Endometrium (tissue), 2 donors: ENCODE data around the gene SKIC2.
A peak's percentile ranks its signal among the peaks of the same experiment; 100 is the strongest.
"Not testable (repeated sequence)": the region's sequence is repeated elsewhere in the genome, so short reads cannot be mapped to it uniquely, and the experiment has no call there.

Experiments
- FAIRE-seq: peaks from 2 replicates; lab custom pipeline; 2012; peaks lifted over from hg19 to GRCh38; lab: Jason Lieb, UNC
- donor health status: control.
- donor health status: control.

Gene SKIC2

DNA sequence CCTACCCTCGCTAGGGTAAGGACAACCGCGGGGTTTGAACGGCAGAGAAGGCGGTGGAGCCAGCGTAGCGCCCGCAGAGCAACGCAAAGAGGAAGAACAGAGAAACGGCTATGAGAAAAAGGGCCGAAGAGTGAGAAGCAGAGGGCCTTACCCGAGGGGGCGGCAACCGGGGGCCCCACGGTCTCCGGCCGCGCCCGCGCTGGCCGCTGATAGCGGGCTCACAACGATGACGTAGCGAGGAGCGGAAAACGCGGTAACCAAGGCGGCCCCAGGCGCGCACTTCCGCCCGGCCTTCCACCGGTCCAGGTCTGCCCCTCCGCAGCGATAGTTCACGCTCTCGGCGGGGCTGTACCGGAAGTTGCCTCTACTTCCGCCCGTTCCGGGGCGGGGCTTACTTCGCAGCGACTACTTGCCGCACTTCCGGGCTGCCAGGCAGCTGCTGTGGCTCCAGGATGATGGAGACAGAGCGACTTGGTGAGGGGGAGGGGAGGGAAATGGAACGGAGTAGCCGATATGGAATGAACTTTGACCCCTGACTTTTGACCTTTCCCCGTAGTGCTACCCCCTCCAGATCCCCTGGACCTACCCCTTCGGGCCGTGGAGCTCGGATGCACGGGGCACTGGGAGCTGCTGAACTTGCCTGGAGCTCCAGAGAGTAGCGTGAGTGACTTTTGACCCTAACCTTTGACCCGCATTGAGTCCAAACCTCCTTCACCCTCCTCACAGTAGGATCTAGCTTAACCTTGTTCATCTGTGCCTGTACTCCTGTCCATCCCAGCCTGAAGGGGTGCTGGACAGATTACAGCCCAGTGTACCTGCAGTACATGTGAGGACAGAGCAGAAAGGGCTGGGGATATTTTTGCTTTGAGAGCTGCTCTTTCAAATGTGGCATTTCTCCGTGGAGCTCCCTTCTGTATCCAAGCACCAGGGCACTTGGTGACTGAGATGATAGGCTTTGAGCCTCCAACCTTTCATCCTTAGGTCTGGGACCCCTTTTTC, at the start of gene SKIC2, which contains the start of gene NELFE:
Gene SKIC2, plus strand, starts transcription at position 435 of the 999 bp plus-strand sequence. Its CDS starts 18 bp downstream, at position 453.
Gene NELFE, minus strand, starts transcription at position 231 of the 999 bp plus-strand sequence. CDS start 525 bp downstream, outside the sequence.
- FAIRE-seq, result peak; percentile 87

DNA sequence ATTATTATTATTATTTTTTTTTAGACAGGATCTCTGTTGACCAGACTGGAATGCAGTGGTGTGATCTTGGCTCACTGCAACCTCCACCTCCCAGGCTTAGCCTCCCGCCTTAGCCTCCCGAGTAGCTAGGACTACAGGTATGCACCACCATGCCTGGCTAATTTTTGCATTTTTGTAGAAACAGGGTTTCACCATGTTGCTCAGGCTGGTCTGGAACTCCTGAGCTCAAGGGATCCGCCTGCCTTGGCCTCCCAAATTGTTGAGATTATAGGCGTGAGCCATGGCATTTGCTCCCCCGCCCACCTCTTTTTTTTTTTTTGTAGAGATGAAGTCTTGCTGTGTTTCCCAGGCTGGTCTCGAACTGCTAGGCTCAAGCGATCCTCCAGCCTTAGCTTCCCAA, 49.7 kb upstream of the SKIC2 start:
- not testable (repeated sequence) for FAIRE-seq

DNA sequence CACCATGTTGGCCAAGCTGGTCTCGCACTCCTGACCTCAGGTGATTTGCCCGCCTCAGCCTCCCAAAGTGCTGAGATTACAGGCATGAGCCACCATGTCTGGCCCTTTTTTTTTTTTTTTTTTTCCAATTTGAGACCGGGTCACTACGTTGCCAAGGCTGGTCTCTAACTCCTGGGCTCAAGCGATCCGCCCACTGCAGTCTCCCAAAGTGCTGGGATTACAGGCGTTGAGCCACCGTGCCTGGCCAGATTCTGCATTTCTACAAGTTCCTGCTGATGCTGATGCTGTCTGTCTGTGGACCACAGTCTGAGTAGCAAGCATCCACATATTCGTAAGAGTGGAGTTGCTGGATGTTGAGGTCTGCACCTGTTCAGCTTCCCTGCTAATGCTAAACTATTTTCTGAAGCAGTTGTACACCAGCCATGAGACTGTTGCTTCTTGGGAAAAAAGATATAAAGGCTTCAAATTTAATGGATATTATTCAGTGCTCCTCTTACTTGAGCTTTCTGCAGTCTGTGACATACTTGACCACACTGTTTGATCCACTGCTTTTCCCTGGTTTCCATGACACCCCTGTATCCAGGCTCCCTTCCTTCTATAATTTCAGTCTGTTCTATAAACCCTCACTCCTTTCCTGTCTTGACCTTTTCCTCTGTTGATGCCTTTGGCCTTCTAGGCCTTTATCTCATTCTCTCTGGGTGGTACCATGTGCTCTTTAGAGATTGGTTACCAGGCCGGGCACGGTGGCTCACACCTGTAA, 47.0 kb upstream of the SKIC2 start:
- no peak for FAIRE-seq

DNA sequence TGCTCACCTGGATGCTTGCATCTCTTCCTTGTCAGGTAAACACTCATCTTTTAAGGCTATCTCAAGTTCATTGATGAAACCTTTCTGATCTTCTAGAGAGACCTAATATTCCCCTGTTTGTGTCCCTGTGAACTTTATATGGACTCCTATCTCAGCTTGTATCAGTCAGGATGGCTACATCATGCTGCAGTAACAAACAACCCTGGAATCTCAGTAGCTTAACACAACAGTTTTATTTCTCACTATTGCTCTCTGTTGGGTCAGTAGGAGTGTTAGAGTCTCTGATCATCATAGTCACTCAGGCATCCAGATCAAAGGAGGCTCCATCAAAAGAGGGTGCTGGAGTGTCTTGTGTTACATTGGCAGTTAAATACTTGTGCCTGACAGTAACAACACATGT, 43.6 kb upstream of the SKIC2 start:
- no peak for FAIRE-seq

DNA sequence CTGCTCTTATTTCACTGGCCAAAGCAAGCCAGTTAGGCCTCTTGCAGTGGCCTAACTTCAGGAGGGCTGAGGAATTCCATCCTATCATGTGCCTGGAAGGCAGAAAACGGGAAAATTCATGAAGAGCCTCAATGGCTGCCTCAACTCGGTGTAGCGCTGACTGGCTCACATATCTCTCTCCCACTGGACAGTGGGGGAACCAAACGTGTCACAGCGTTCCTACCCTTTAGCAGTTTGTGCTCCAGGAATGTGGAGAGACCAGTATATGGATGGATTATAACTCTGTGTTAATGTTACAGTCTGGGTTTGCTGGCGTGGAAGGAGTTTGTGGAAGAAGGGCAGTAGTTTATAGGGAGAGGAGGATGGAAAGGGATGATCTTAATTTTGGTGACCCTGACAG, 43.2 kb upstream of the SKIC2 start:
- FAIRE-seq, result no peak

DNA sequence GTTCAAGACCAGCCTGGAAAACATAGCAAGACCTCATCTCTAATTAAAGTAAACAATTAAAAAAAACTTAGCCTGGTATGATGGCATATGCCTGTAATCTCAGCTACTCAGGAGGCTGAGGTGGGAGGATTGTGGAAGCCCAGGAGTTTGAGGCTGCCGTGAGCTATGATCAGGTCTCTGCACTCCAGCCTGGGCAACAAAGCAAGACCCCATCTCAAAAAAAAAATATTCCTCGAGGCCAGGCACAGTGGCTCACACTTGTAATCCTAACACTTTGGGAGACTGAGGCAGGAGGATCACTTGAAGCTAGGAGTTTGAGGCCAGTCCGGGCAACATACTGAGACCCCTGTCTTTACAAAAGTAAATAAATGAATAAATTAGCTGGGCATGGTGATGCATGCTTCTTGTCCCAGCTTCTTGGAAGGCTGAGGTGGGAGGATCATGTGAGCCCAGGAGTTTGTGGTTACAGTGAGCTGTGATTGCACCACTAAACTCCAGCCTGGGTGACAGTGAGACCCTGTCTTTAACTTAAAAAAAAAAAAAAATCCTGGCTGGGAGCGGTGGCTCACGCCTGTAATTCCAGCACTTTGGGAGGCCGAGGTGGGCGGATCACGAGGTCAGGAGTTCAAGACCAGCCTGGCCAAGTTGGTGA, 40.8 kb upstream of the SKIC2 start:
- FAIRE-seq, result no peak

DNA sequence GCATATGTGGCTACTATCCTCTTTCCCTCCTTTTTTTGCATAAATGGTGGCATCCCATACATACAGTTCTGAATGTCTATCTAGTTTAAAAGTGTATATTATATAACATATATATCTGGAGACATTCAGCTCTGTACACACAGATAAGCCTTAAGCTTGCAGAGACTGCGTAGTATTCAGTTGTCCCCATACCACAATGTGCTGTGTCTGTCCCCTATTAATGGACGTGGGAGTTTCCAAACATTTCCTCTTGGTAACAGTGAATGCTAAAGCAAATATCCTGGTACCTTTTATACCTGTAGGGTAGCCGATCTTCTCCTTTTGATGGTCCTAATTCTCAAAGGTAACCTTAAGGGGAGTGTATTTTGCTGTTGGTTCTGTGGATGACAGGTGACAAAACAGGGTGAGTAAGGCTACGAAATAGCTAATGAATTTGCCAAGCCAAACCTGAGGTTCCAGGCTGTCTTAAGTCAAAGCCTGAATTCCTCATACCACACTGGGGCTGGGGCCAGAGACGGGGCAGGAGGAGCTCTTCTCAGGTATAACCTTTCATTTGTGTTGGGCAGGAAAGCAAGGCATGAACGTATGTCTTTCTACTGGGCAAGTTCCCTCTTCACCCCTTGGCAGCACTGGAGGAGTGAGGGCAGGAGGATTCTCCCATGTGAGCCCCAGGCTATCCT, 39.2 kb upstream of the SKIC2 start:
- FAIRE-seq, result no peak

DNA sequence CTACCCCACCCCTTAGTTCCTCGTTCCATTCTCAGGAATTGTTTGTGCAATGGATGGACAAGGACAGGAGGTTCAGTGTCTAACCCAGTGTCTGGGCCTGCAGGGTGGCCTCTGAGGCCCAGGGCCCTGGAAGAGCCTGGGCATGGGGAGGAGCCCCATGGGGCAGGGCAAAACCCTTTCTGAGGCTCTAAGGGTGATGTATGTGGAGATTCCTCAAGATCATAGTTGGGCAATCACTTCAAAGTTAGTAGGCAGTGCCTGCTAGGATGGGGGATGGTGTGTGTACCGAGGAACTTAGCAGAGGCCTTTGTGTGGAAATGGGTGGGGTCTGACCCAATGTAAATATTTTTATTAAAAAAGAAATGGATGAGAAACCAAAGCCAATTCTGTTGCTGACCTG, 38.2 kb upstream of the SKIC2 start:
- FAIRE-seq, result no peak

DNA sequence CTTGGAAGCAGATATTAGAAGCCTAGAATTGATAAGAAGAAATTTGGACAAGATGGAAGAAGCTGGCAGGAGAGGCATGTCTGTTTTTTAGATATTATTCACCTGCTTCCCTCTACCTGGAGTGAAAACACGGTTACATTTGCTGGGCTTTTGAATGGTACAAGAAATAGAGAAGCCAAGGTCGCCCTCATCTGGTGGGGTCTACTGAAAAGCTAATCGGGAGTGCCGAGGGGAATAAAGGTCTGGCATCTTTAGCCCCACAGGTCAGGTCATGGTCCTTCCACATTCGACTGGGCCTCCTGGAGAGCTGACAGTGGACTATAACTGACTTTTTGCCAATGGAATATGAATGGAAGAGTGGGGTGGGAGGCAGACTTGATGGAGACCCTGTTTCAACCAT, 36.0 kb upstream of the SKIC2 start:
- FAIRE-seq, result no peak

DNA sequence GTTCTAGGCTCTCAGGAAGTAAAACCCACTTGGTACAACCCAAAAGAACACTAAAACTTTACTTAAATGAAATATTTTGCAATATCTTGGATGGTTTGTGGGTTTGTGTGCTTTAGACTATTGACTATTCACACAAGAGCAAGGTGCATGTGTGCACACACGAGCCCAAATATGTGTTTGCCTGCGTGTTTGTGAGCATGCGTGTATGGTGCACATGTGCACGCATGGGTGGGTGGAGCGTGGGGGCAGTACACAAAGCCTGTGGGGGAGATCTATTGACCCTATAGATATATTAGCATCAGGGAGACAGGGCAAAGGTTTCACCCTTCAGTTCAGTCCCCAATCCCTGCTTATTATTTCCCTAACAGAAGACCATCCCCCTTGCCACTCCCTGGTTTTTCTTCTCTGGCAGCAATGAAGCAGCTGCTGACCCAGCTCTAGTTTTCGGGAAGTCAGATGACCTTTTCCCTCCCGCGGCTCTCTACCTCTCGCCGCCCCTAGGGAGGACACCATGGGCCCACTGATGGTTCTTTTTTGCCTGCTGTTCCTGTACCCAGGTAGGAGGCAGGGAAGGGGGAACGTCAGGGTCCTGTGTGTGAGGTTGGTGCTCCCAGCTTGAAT, 31.6 kb upstream of the SKIC2 start, which contains the start of gene C2:
Gene C2, plus strand, starts transcription at position 476 of the 621 bp plus-strand sequence. Its CDS starts 36 bp downstream, at position 512.
- FAIRE-seq, result no peak

DNA sequence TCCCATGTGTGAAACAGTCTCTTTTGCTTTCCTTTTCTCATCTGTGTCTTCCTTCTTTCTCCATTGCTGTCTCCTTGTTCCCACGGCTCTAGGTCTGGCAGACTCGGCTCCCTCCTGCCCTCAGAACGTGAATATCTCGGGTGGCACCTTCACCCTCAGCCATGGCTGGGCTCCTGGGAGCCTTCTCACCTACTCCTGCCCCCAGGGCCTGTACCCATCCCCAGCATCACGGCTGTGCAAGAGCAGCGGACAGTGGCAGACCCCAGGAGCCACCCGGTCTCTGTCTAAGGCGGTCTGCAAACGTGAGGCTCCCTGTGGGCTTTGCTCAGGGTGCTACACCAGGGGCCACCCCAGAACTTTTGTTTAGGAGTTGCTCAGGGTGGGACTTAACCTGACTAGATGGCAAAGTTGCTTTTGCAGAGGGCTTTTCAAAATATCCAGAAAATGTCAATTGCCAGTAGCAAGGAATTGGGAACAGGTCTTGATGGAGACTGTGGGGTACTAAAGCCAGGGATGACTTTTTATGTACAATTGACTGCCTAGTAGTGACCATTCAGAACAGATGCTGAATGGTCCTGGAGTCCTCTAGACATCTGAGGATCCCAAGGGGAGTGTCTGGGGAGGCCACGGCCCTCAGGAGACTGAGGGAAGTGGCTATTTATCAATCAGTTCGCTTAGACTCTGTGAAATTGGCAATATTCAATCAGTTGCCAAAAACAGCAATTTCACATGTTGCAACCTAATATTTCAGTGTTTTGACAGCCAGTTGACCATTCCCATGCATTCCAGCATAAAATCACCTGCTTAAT, 30.9 kb upstream of the SKIC2 start:
- FAIRE-seq, result no peak

DNA sequence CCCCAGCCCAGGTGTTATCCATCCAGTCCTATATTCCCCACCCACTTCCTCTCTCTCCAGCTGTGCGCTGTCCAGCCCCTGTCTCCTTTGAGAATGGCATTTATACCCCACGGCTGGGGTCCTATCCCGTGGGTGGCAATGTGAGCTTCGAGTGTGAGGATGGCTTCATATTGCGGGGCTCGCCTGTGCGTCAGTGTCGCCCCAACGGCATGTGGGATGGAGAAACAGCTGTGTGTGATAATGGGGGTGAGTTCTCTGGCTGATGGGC, 30.4 kb upstream of the SKIC2 start:
- no peak for FAIRE-seq

DNA sequence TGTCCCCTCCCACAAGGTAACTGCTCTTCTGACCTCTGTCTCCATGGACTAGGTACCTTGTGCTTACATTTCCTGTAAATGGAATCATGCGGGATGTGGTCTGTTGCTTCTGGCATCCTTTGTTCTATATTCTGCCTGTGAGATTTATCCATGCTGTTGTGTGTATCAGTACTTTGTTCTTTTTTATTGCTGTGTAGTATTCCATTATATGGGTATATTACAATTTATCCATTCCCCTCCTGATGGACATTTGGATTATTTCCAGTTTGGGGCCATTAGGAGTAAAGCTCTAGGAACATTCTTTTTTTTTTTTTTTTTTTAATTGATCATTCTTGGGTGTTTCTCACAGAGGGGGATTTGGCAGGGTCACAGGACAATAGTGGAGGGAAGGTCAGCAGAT, 28.0 kb upstream of the SKIC2 start:
- FAIRE-seq, result no peak

DNA sequence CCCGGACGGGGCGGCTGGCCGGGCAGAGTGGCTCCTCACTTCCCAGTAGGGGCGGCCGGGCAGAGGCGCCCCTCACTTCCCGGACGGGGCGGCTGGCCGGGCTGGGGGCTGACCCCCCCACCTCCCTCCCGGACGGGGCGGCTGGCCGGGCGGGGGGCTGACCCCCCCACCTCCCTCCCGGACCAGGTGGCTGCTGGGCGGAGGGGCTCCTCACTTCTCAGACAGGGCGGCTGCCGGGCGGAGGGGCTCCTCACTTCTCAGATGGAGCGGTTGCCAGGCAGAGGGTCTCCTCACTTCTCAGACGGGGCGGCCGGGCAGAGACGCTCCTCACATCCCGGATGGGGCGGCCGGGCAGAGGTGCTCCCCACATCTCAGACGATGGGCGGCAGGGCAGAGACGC, 26.8 kb upstream of the SKIC2 start:
- FAIRE-seq, result not testable (repeated sequence)

DNA sequence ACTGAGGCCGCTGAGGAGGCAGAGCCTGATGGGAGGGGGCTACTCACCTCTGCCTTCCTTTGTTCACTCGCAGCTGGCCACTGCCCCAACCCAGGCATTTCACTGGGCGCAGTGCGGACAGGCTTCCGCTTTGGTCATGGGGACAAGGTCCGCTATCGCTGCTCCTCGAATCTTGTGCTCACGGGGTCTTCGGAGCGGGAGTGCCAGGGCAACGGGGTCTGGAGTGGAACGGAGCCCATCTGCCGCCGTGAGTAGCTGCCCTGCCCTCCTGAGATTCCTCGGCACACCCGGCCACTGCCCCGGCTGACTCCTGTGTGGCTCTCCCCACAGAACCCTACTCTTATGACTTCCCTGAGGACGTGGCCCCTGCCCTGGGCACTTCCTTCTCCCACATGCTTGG, 25.4 kb upstream of the SKIC2 start:
- FAIRE-seq, result no peak

DNA sequence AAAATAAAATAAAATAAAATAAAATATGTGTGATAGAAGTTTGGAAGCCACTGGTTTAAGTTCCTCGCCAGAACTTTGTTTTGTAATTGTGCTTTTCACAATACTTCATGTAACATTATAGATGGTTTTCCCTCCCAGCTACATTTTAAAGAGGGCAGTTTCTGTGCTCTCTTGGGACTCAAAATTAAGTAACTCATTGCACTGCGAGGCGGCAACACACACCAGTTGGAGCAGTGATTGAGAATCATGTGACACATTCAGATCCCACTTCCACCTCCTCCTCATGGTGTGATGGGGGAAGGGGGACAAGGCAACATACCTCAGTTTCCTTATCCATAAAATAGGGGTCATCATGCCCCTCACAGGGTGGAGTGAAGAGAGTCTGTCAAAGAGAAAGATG, 24.0 kb upstream of the SKIC2 start:
- FAIRE-seq, result no peak

DNA sequence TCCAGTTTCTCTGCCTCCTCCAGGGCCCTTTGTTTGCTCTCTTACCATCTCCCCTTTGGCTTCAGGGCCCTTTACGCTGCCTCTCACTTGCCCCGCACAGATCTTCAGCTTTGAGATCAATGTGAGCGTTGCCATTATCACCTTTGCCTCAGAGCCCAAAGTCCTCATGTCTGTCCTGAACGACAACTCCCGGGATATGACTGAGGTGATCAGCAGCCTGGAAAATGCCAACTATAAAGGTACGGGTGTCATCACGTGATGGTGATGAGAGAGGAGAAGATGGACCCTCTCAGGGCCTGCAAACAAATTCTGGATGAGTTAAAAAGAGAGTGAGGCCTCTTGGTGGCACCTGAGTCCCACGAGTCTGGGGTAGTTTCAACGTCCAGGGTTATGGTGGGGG, 23.2 kb upstream of the SKIC2 start:
- FAIRE-seq, result no peak

DNA sequence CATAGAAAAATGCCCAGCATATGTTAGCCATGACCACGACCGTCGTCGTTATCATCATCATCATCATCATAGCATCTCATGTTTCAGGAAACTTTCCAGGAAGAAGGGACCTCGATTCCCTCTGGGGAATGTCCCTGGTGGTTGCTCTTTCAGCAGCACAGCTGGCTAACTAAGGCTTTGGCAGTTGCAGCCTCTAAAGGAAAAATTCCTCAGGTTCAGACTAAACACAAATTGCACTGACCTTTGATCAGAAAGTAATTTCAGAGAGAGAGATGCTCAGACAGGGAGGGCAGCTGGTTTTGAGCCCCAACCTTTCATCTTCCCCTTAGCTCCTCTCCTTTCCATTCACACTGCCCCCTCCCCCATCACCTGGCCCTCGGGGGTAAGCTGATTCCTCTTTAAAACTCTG, 18.7 kb upstream of the SKIC2 start:
- no peak for FAIRE-seq

DNA sequence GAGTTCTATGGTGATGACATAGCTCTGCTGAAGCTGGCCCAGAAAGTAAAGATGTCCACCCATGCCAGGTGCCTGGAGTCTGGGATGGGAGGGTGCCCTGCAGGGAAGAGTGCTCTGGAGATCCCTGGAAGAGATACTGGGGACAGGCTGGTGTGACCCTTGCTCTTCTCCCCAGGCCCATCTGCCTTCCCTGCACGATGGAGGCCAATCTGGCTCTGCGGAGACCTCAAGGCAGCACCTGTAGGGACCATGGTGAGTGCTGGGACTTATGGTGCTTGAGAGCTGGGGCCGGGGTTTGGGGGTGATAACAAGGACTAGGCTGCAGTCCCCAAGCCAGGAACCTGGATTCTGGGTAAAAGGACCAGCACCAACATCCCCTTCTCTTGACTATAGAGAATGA, 15.2 kb upstream of the SKIC2 start:
- no peak for FAIRE-seq

DNA sequence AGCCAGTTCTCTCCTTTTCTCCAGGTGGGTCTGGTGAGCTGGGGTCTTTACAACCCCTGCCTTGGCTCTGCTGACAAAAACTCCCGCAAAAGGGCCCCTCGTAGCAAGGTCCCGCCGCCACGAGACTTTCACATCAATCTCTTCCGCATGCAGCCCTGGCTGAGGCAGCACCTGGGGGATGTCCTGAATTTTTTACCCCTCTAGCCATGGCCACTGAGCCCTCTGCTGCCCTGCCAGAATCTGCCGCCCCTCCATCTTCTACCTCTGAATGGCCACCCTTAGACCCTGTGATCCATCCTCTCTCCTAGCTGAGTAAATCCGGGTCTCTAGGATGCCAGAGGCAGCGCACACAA, 13.8 kb upstream of the SKIC2 start:
- no peak for FAIRE-seq
